Measurements from ENCODE around the gene LRRC1. TPM values are rescaled to one million over a fixed set of nuclear protein-coding genes. Genes with fewer than 3 reads are reported as not detected.

Gene LRRC1
- polyA plus RNA-seq, 1 donor (not counting 4 experiments of a cell fraction or from before 2014, with no cell fraction given): 19.7 TPM

DNA sequence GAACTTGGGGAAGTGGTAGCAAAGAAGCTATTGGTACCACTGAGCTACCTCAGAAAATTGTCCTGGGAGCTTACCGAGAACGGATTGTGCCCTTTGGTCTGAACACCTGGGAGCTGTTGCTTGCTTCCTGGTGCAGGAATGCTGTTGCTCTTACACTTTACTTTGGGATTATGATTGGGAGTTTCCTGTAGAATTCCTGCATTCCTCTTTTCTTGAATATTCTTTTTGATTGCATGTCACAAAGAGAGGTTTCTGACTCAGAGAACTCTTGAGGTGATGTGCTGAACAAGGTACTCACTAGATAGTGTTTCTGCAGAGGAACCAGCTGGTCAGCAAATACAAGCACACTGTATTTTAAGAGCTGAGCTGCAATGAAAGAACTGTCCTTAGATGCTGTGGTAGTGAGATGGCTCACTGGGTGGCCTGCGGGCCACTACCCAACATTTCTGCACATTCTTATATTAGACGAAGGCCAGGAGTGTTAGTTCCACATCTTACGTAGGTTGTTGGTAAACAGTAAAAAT is 35.0 kb downstream of the LRRC1 start:
- Histone ChIP-seq H3K36me3 (ENCODE audit: control insufficient read depth in 2 of 2, extremely low read depth in 1 of 2, insufficient read depth in 2 of 2, low read length in 2 of 2) (no peaks in the 10 kb centered on the region), H3K4me2 (ENCODE audit: control insufficient read depth, extremely low read depth, insufficient read depth, low read depth, low read length) (peak overlapping the region; percentile 35), H3K9ac (ENCODE audit: control insufficient read depth, extremely low read depth, insufficient read depth, low read length) (no peak overlapping the region), H4K20me1 (ENCODE audit: control insufficient read depth, extremely low read depth, insufficient read depth, low read length) (no peaks in the 10 kb centered on the region), H3K27ac (ENCODE audit: control insufficient read depth, insufficient read depth, low read length) (peak overlapping the region; percentile 4), H2AFZ (ENCODE audit: control insufficient read depth, low read length) (no peak overlapping the region), H3K4me1 (ENCODE audit: control insufficient read depth, extremely low read depth, insufficient read depth, low read length) (peaks cover 75% of the 10 kb centered on the region), H3K79me2 (ENCODE audit: control insufficient read depth, insufficient read depth, low read length) (peaks cover 82% of the 10 kb centered on the region), H3K4me3 (ENCODE audit: control insufficient read depth in 2 of 3, extremely low read depth in 1 of 3, insufficient read depth in 2 of 3, low read depth in 1 of 3, low read length in 3 of 3) (no peak overlapping the region), H3K9me3 (ENCODE audit: control insufficient read depth, low read depth, low read length) (no peaks in the 10 kb centered on the region), H3K27me3 (ENCODE audit: control insufficient read depth, extremely low read depth, insufficient read depth, low read length) (no peaks in the 10 kb centered on the region), H3K9me1 (ENCODE audit: control insufficient read depth, extremely low read depth, insufficient read depth, low read length) (no peaks in the 10 kb centered on the region)
- FAIRE-seq (peak; percentile 69), DNase-seq (ENCODE audit: low read depth, low spot score) (no peak)
- no peak for TF ChIP-seq EZH2 (IDR thresholded peaks at IDR 0.05; ENCODE audit: low read length)
- TF ChIP-seq, protein P1, sequence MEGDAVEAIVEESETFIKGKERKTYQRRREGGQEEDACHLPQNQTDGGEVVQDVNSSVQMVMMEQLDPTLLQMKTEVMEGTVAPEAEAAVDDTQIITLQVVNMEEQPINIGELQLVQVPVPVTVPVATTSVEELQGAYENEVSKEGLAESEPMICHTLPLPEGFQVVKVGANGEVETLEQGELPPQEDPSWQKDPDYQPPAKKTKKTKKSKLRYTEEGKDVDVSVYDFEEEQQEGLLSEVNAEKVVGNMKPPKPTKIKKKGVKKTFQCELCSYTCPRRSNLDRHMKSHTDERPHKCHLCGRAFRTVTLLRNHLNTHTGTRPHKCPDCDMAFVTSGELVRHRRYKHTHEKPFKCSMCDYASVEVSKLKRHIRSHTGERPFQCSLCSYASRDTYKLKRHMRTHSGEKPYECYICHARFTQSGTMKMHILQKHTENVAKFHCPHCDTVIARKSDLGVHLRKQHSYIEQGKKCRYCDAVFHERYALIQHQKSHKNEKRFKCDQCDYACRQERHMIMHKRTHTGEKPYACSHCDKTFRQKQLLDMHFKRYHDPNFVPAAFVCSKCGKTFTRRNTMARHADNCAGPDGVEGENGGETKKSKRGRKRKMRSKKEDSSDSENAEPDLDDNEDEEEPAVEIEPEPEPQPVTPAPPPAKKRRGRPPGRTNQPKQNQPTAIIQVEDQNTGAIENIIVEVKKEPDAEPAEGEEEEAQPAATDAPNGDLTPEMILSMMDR (optimal IDR thresholded peaks at IDR 0.05 in 1 of 3, IDR thresholded peaks at IDR 0.05 in 1 of 3, conservative IDR thresholded peaks at IDR 0.05 in 1 of 3; ENCODE audit: extremely low read depth in 1 of 3, insufficient read depth in 2 of 3, low read length in 3 of 3): no peak
- dilution Hi-C loops (cut with MboI; ENCODE audit: extremely low pct_ligation_motif_present, low sequenced_read_pairs): no loop called here

- TF ChIP-seq EZH2 (IDR thresholded peaks at IDR 0.05; ENCODE audit: low read length): no peak
- TF ChIP-seq, protein P1 (optimal IDR thresholded peaks at IDR 0.05 in 1 of 3, IDR thresholded peaks at IDR 0.05 in 1 of 3, conservative IDR thresholded peaks at IDR 0.05 in 1 of 3; ENCODE audit: extremely low read depth in 1 of 3, insufficient read depth in 2 of 3, low read length in 3 of 3): no peak
- H3K4me1 ChIP-seq (ENCODE audit: control insufficient read depth, extremely low read depth, insufficient read depth, low read length): peaks cover 75% of the 10 kb centered on the region
- no peak overlapping the region for H3K4me2 ChIP-seq (ENCODE audit: control insufficient read depth, extremely low read depth, insufficient read depth, low read depth, low read length)
- no peaks in the 10 kb centered on the region for H3K9me3 ChIP-seq (ENCODE audit: control insufficient read depth, low read depth, low read length)
- no peak overlapping the region for H3K4me3 ChIP-seq (ENCODE audit: control insufficient read depth in 2 of 3, extremely low read depth in 1 of 3, insufficient read depth in 2 of 3, low read depth in 1 of 3, low read length in 3 of 3)
- no peaks in the 10 kb centered on the region for H3K36me3 ChIP-seq (ENCODE audit: control insufficient read depth in 2 of 2, extremely low read depth in 1 of 2, insufficient read depth in 2 of 2, low read length in 2 of 2)
- no peak overlapping the region for H2AFZ ChIP-seq (ENCODE audit: control insufficient read depth, low read length)
- no peak overlapping the region for H3K27ac ChIP-seq (ENCODE audit: control insufficient read depth, insufficient read depth, low read length)
- H3K79me2 ChIP-seq (ENCODE audit: control insufficient read depth, insufficient read depth, low read length): peaks cover 81% of the 10 kb centered on the region
- H3K9me1 ChIP-seq (ENCODE audit: control insufficient read depth, extremely low read depth, insufficient read depth, low read length): no peaks in the 10 kb centered on the region
- dilution Hi-C loops (cut with MboI; ENCODE audit: extremely low pct_ligation_motif_present, low sequenced_read_pairs): no loop called here
- H3K9ac ChIP-seq (ENCODE audit: control insufficient read depth, extremely low read depth, insufficient read depth, low read length): no peak overlapping the region
- no peak for DNase-seq (ENCODE audit: low read depth, low spot score)
- peak; percentile 52 for FAIRE-seq
- H3K27me3 ChIP-seq (ENCODE audit: control insufficient read depth, extremely low read depth, insufficient read depth, low read length): no peaks in the 10 kb centered on the region
- H4K20me1 ChIP-seq (ENCODE audit: control insufficient read depth, extremely low read depth, insufficient read depth, low read length): no peaks in the 10 kb centered on the region
Observed at GRCh38 chr6:53830366-53830765, 35.6 kb downstream of the LRRC1 start.

Measured in keratinocyte (primary cell).